PC-9 (cell line): Measurements from ENCODE around the gene ADAMTSL3.

Source experiments
- CTCF ChIP-seq: fragments of 200-600 bp; sonication (generic); conservative IDR thresholded peaks from 2 replicates; pipeline ENCODE4 v1.6.1; 2017; ENCODE audit warnings: mixed run types, antibody characterized with exemption, mild to moderate bottlenecking, moderate library complexity
- EZH2 ChIP-seq: fragments of 200-600 bp; sonication (generic); IDR thresholded peaks from 2 replicates; pipeline ENCODE4 v1.8.0; 2017; ENCODE audit warnings: antibody characterized with exemption, low read depth

- no peak for TF ChIP-seq CTCF
- no peak for TF ChIP-seq EZH2
Measured at GRCh38 chr15:83889995-83890394, 236.1 kb downstream of the ADAMTSL3 start.
